K562 (cell line): ENCODE measurements around the gene TCL1B. TPM values are rescaled to one million over a fixed set of nuclear protein-coding genes. Genes with fewer than 3 reads are reported as not detected.

Experiments used
- ATAC-seq: fragments of 200-7000 bp; cut with Tn5 transposase; 3 replicates; pipeline ENCODE4 v1.9.1; 2020; ENCODE audit warnings: moderate library complexity
- BruUV-seq: library from RNA; stranded (reverse); fragments of 400-500 nt; replicated peaks from 2 replicates; lab custom pipeline; 2021; lab: Mats Ljungman, UMichigan
- CTCF ChIA-PET: fragments of 300-600 bp; formaldehyde crosslinking; extraction: SDS; loops from one replicate; lab custom pipeline; 2021; ENCODE audit warnings: low intra/inter-chr PET ratio; lab: Yijun Ruan, JAX
- POLR2A ChIA-PET: fragments of 300-600, 350-650 bp; sonication (Branson Sonifier 250); formaldehyde crosslinking; extraction: SDS; loops from one replicate; lab custom pipeline; 2021; ENCODE audit warnings: antibody characterized with exemption, inconsistent platforms; lab: Yijun Ruan, JAX
- DNase-seq, 4 experiments: peaks; one replicate each; pipeline versions ENCODE4 v3.0.0 to v3.0.0-alpha.2; 2011 to 2018; ENCODE audit warnings: low spot score in 3 of 4, mixed read lengths in 3 of 4; ENCODE audit errors: extremely low read depth in 1 of 4
- FAIRE-seq: peaks from 2 replicates; lab custom pipeline; 2011; peaks lifted over from hg19 to GRCh38; lab: Jason Lieb, UNC
- H2AFZ ChIP-seq: 2 replicates; pipeline ENCODE4 v1.6.0; 2011; ENCODE audit warnings: low read depth, low read length, control low read depth, inconsistent platforms
- H3K27ac ChIP-seq: fragments of 200-600 bp; 3 replicates; pipeline ENCODE4 v1.8.0; 2011; ENCODE audit warnings: low read depth, mild to moderate bottlenecking, control low read depth, inconsistent platforms, low read length, moderate library complexity, mixed read lengths; ENCODE audit errors: extremely low read depth
- H3K27me3 ChIP-seq, 2 experiments: fragments of 300-600 bp in 1 of 2; 2 replicates in 1 of 2; 3 replicates in 1 of 2; pipeline versions ENCODE4 v1.6.0 to v1.8.0; 2011; ENCODE audit warnings: inconsistent platforms in 2 of 2, low read length in 2 of 2, mild to moderate bottlenecking in 1 of 2, mixed read lengths in 1 of 2, moderate library complexity in 1 of 2; ENCODE audit not compliant: control insufficient read depth in 2 of 2, insufficient read depth in 2 of 2
- H3K36me3 ChIP-seq: fragments of 300-600 bp; 3 replicates; pipeline ENCODE4 v1.8.0; 2011; ENCODE audit warnings: mild to moderate bottlenecking, low read length, inconsistent platforms; ENCODE audit not compliant: control insufficient read depth, insufficient read depth
- H3K4me1 ChIP-seq, 2 experiments: fragments of 200-600 bp in 1 of 2; replicated peaks in 1 of 2; 2 replicates in 1 of 2; 3 replicates in 1 of 2; pipeline versions ENCODE4 v1.5.1 to v1.8.0; 2011; ENCODE audit warnings: inconsistent platforms in 2 of 2, low read length in 2 of 2, mild to moderate bottlenecking in 1 of 2, mixed read lengths in 1 of 2, moderate library complexity in 1 of 2; ENCODE audit not compliant: control insufficient read depth in 2 of 2, insufficient read depth in 2 of 2
- H3K4me2 ChIP-seq: 2 replicates; pipeline ENCODE4 v1.6.1; 2011; ENCODE audit warnings: low read length, control low read depth, inconsistent platforms, mixed read lengths; ENCODE audit not compliant: insufficient read depth
- H3K4me3 ChIP-seq: fragments of 200-600 bp; sonication (generic), shearing (Covaris generic); 2 replicates; pipeline ENCODE4 v1.5.1; 2016; ENCODE audit warnings: control low read depth, inconsistent platforms
- H3K79me2 ChIP-seq: fragments of 200-600 bp; 3 replicates; pipeline ENCODE4 v1.8.0; 2011; ENCODE audit warnings: low read length, inconsistent platforms; ENCODE audit not compliant: control insufficient read depth, insufficient read depth
- H3K9ac ChIP-seq, 2 experiments: 2 replicates each; pipeline versions ENCODE4 v1.6.0 to v1.6.1; 2011; ENCODE audit warnings: low read depth in 2 of 2, low read length in 2 of 2, control low read depth in 1 of 2, inconsistent platforms in 1 of 2, mild to moderate bottlenecking in 1 of 2, mixed read lengths in 1 of 2; ENCODE audit not compliant: insufficient read depth in 1 of 2
- H3K9me1 ChIP-seq: one replicate; pipeline ENCODE4 v1.6.0; 2011; ENCODE audit warnings: inconsistent platforms, mild to moderate bottlenecking, low read length, moderate library complexity; ENCODE audit not compliant: control insufficient read depth, insufficient read depth
- H3K9me3 ChIP-seq: replicated peaks from 2 replicates; pipeline ENCODE4 v1.5.1; 2011; ENCODE audit warnings: low read depth, low read length, inconsistent platforms; ENCODE audit not compliant: control insufficient read depth, insufficient read depth
- H4K20me1 ChIP-seq: replicated peaks from 2 replicates; pipeline ENCODE4 v1.6.1; 2011; ENCODE audit warnings: low read length, inconsistent platforms, mixed read lengths; ENCODE audit not compliant: control insufficient read depth, insufficient read depth
- CREB1 ChIP-seq, 2 experiments: sonication (generic) in 1 of 2; formaldehyde crosslinking in 1 of 2; IDR thresholded peaks; 2 replicates each; pipeline versions ENCODE4 v1.6.1 to v1.8.0; 2012 to 2022; ENCODE audit warnings: inconsistent platforms in 1 of 2, mild to moderate bottlenecking in 1 of 2, missing genetic modification reagents in 1 of 2, moderate library complexity in 1 of 2
- CREM ChIP-seq: IDR thresholded peaks from 2 replicates; pipeline ENCODE4 v1.6.1; 2014; ENCODE audit warnings: antibody characterized with exemption, low read depth
- JUNB ChIP-seq: fragments of 450-650 bp; formaldehyde crosslinking; conservative IDR thresholded peaks from 2 replicates; pipeline ENCODE4 v1.4.0; 2020; ENCODE audit warnings: mild to moderate bottlenecking
- KLF16 ChIP-seq: IDR thresholded peaks from 2 replicates; pipeline ENCODE4 v1.6.1; 2016; ENCODE audit warnings: antibody characterized with exemption
- NFYB ChIP-seq: IDR thresholded peaks from 2 replicates; pipeline ENCODE4 v1.6.1; 2011; ENCODE audit warnings: mild to moderate bottlenecking, moderate library complexity; ENCODE audit not compliant: insufficient read length; ENCODE audit errors: extremely low read depth
- SMARCA4 ChIP-seq: fragments of 450-650 bp; IDR thresholded peaks from 2 replicates; pipeline ENCODE4 v1.6.1; 2016
- ZNF253 ChIP-seq: fragments of 250-450 bp; sonication (Bioruptor Pico); conservative IDR thresholded peaks from 2 replicates; pipeline ENCODE4 v1.6.1; 2021; ENCODE audit warnings: mild to moderate bottlenecking
- WGBS: fragments of 100-300 bp; shearing (Covaris generic); methylation state at CpG from one replicate; pipeline ENCODE4 v1.1.6; 2016; ENCODE audit warnings: low coverage, mixed read lengths; ENCODE audit not compliant: insufficient coverage; ENCODE audit errors: missing lambda C conversion rate; 5-methylcytosine and 5-hydroxymethylcytosine counted together
- in situ Hi-C: fragments of 300-500 bp; cut with MboI; formaldehyde crosslinking; loops from 4 replicates; pipeline ENCODE4 v1.15.0; 2018; ENCODE audit warnings: inconsistent platforms, mixed read lengths
- intact Hi-C: fragments of 100-400 bp; cut with micrococcal nuclease; formaldehyde crosslinking; loops from 2 replicates; pipeline ENCODE4 v1.14.2; 2022
- polyA plus RNA-seq, 8 experiments: library from polyadenylated mRNA; depleted of rRNA in 4 of 8; stranded (reverse) in 5 of 8; unstranded in 3 of 8; fragments of >200 nt; fragmentation: Nextera tagmentation in 2 of 8; fragmentation: Illumina TruSeq in 1 of 8; extraction: Ambion mirVana in 2 of 8; extraction: Trizol in 1 of 8; gene quantifications; 2 replicates each; pipeline versions ENCODE4 v1.2.1 to v1.2.3, GENCODE V29; 2011 to 2014; ENCODE audit warnings: inconsistent platforms in 1 of 8, missing spikeins in 1 of 8
- total RNA-seq, 7 experiments: library from RNA; depleted of rRNA in 6 of 7; stranded (reverse); fragments of >200 nt in 6 of 7; fragmentation: Illumina TruSeq in 2 of 7; extraction: Trizol in 2 of 7; gene quantifications; 2 replicates each; pipeline versions ENCODE4 v1.2.1 to v1.2.3, GENCODE V29; 2011 to 2021; ENCODE audit warnings: low replicate concordance in 1 of 7

Gene TCL1B
- total and polyA plus RNA-seq, 9 of the 15 experiments (the other 6 are each of a cell fraction or from before 2014, with no cell fraction given), result not detected

DNA sequence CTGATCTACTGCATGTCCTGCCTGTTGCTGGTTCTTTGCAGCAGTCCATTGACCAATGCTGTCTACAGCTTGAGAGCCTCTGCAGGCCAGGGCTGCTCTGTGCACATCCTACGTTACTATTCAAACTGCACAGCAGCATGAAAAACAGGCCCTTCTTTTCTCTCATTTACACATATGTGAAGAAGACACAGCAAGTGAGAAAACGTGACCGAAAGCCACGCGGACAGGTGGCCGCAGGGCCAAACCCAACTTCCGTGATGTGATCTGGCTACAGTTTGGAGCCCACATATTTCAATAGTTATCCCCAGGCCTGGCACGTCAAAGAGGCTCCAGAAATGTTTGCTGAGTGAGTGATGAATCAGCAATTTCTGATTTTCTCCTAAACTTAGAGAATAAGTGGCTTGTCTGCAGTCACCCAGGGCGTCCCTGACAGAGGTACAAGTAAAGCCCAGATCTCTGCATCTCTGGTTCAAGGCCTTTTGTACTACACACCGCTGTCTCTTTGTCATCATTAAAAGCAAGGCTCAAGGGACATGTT lies 17.9 kb upstream of the TCL1B start (continued):
- TF ChIP-seq NFYB (no peak), CREM (no peak)

GRCh38 chr14:95674613-95675012 lies 11.6 kb upstream of the TCL1B start:
- BruUV-seq, result no TSS peak
- DNase-seq, result no peak
- no peak overlapping the region for H3K9ac ChIP-seq
- intact Hi-C loops, result no loop called here
- in situ Hi-C loops, result no loop called here
- no peak for ATAC-seq
- H3K79me2 ChIP-seq, result no peaks in the 10 kb centered on the region
- no peak overlapping the region for H3K4me3 ChIP-seq
- TF ChIP-seq KLF16 (no peak), JUNB (CRISPR knock-in tag) (no peak), ZNF253 (CRISPR knock-in tag) (no peak), SMARCA4 (no peak), CREB1 (IDR thresholded peaks at IDR 0.05) (no peak), CREB1 (CRISPR knock-in tag; IDR thresholded peaks at IDR 0.05) (no peak)
- no peaks in the 10 kb centered on the region for H4K20me1 ChIP-seq
- H3K9me1 ChIP-seq, result no peaks in the 10 kb centered on the region
- no peaks in the 10 kb centered on the region for H3K9me3 ChIP-seq
- ChIA-PET CTCF (no interaction called here), POLR2A (no interaction called here)
- H3K27ac ChIP-seq, result no peak overlapping the region
- no peak overlapping the region for H3K4me2 ChIP-seq
- no peak for FAIRE-seq
- H3K4me1 ChIP-seq, result no peaks in the 10 kb centered on the region
- WGBS, result 7% methylated on average over 3 of the region's 4 CpGs
- H3K36me3 ChIP-seq, result no peaks in the 10 kb centered on the region
- H2AFZ ChIP-seq, result no peak overlapping the region
- peaks cover 0 to 14% of the 10 kb centered on the region in 2 experiments; a peak in 2 of 5 replicates for H3K27me3 ChIP-seq
